ENCODE data around the gene SLAMF7. TPM values are rescaled to one million over a fixed set of nuclear protein-coding genes. Genes with fewer than 3 reads are reported as not detected.

SLAMF7 gene
- total RNA-seq, 1 donor from 2014 or later: 0.48 TPM

GRCh38 chr1:160740133-160740688 is 1.2 kb downstream of the SLAMF7 start:
- Mint-ChIP-seq H3K4me3 (no peak overlapping the region), H3K4me1 (ENCODE audit: unreplicated experiment) (no peaks in the 10 kb centered on the region), H3K27ac (no peak overlapping the region), H3K9me3 (no peaks in the 10 kb centered on the region), H3K27me3 (no peaks in the 10 kb centered on the region), H3K36me3 (no peaks in the 10 kb centered on the region)
- DNase-seq (ENCODE audit: extremely low spot score, unreplicated experiment): no peak
- no peak for TF ChIP-seq CTCF (conservative IDR thresholded peaks at IDR 0.05)

GRCh38 chr1:160741092-160741501 is 2.0 kb downstream of the SLAMF7 start:
- Mint-ChIP-seq H3K9me3 (no peaks in the 10 kb centered on the region), H3K36me3 (no peaks in the 10 kb centered on the region), H3K4me1 (ENCODE audit: unreplicated experiment) (no peaks in the 10 kb centered on the region), H3K4me3 (no peak overlapping the region), H3K27ac (no peak overlapping the region), H3K27me3 (no peaks in the 10 kb centered on the region)
- no peak for DNase-seq (ENCODE audit: extremely low spot score, unreplicated experiment)
- TF ChIP-seq CTCF (conservative IDR thresholded peaks at IDR 0.05): no peak

GRCh38 chr1:160741612-160742348 is 2.7 kb downstream of the SLAMF7 start:
- Mint-ChIP-seq H3K4me3 (no peak overlapping the region), H3K27ac (no peak overlapping the region), H3K4me1 (ENCODE audit: unreplicated experiment) (no peaks in the 10 kb centered on the region), H3K36me3 (no peaks in the 10 kb centered on the region), H3K9me3 (no peaks in the 10 kb centered on the region), H3K27me3 (no peaks in the 10 kb centered on the region)
- no peak for DNase-seq (ENCODE audit: extremely low spot score, unreplicated experiment)
- TF ChIP-seq CTCF (conservative IDR thresholded peaks at IDR 0.05): no peak

DNA sequence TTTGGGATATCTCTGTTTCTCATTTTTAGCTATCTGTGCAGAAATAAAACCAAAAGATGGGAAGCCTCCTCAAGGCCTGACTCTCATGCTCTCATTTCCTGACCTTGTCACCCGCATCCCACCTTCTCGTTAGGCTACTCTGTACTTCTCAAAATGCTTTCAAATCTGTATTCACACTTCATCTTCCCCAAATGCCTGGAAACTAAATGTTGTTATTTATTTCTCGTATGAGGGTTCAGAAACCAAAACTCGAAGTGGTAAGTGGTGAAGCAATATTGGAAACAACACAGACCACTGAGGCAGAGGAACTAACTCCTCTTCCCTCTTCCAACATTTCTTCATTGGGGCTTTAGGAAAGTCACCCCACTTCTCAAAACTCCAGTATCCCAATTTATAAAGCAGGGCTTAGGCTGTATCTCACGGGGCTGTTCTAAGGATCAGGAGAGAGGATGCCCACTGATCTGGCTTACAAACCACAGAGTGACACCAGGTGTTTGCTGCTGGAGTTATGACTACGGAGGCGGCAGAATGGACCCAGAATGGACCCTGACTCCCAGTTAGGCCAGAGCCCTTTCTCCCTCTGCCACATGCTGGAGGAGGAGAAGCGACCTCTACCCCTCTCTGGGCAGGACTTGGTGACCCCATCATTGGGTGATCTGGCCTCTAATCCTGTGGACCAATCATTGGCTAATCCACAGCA is 3.5 kb downstream of the SLAMF7 start:
- no peak for TF ChIP-seq CTCF (conservative IDR thresholded peaks at IDR 0.05)
- Mint-ChIP-seq H3K36me3 (no peaks in the 10 kb centered on the region), H3K4me1 (ENCODE audit: unreplicated experiment) (no peaks in the 10 kb centered on the region), H3K9me3 (no peaks in the 10 kb centered on the region), H3K27ac (no peak overlapping the region), H3K27me3 (no peaks in the 10 kb centered on the region), H3K4me3 (no peak overlapping the region)
- no peak for DNase-seq (ENCODE audit: extremely low spot score, unreplicated experiment)

GRCh38 chr1:160743266-160743665 is 4.2 kb downstream of the SLAMF7 start:
- no peaks in the 10 kb centered on the region for H3K9me3 Mint-ChIP-seq
- no peaks in the 10 kb centered on the region for H3K4me1 Mint-ChIP-seq (ENCODE audit: unreplicated experiment)
- H3K27ac Mint-ChIP-seq: no peak overlapping the region
- no peaks in the 10 kb centered on the region for H3K36me3 Mint-ChIP-seq
- TF ChIP-seq CTCF (conservative IDR thresholded peaks at IDR 0.05): no peak
- H3K4me3 Mint-ChIP-seq: no peak overlapping the region
- H3K27me3 Mint-ChIP-seq: peaks cover under 1% of the 10 kb centered on the region
- no peak for DNase-seq (ENCODE audit: extremely low spot score, unreplicated experiment)
